ENCODE measurements around the gene CREG2.

- TF ChIP-seq CTCF (IDR thresholded peaks at IDR 0.05) (no peak), POLR2AphosphoS5 (IDR thresholded peaks at IDR 0.05) (no peak), POLR2A (IDR thresholded peaks at IDR 0.05) (no peak), EP300 (IDR thresholded peaks at IDR 0.05; ENCODE audit: low read depth) (no peak)
Observed at GRCh38 chr2:101432411-101433181, 45.3 kb upstream of the CREG2 start.

Measured in transverse colon (tissue), 4 donors.